H1 (cell line): Measurements from ENCODE around the gene FOXL3. TPM values are rescaled to one million over a fixed set of nuclear protein-coding genes. Genes with fewer than 3 reads are reported as not detected.
A peak's percentile ranks its signal among the peaks of the same experiment; 100 is the strongest.

ENCODE experiments used
- CTCF ChIA-PET: fragments of 300-600 bp; sonication (Branson Sonifier 250); formaldehyde crosslinking; loops from one replicate; lab custom pipeline; 2021; ENCODE audit not compliant: partially characterized antibody; lab: Charles Lee
- POLR2A ChIA-PET: fragments of 300-600 bp; sonication (Branson Sonifier 250); formaldehyde crosslinking; loops from one replicate; lab custom pipeline; 2021; ENCODE audit warnings: inconsistent platforms; ENCODE audit not compliant: partially characterized antibody; lab: Charles Lee
- DNase-seq, 2 experiments: peaks; one replicate each; pipeline versions ENCODE4 v3.0.0 to v3.0.0-alpha.2; 2010 to 2022; ENCODE audit warnings: low spot score in 2 of 2, low read depth in 1 of 2, mixed read lengths in 1 of 2
- FAIRE-seq: peaks from 2 replicates; lab custom pipeline; 2011; peaks lifted over from hg19 to GRCh38; lab: Jason Lieb, UNC
- H2AFZ ChIP-seq: 2 replicates; pipeline ENCODE4 v1.8.1; 2012; ENCODE audit warnings: low read length, inconsistent platforms
- H2AK5ac ChIP-seq: 2 replicates; pipeline ENCODE4 v1.6.1; 2013; ENCODE audit warnings: low read depth, low read length
- H2BK120ac ChIP-seq: replicated peaks from 2 replicates; pipeline ENCODE3; 2013; ENCODE audit warnings: low read depth, low read length, inconsistent platforms
- H2BK12ac ChIP-seq: 2 replicates; pipeline ENCODE4 v1.6.1; 2013; ENCODE audit warnings: low read depth, low read length
- H2BK15ac ChIP-seq: 2 replicates; pipeline ENCODE4 v1.6.1; 2013; ENCODE audit warnings: low read length
- H2BK20ac ChIP-seq: 2 replicates; pipeline ENCODE4 v1.6.1; 2013; ENCODE audit warnings: low read length
- H2BK5ac ChIP-seq: 2 replicates; pipeline ENCODE4 v1.6.1; 2013; ENCODE audit warnings: low read depth, low read length
- H3K14ac ChIP-seq: 2 replicates; pipeline ENCODE4 v1.6.1; 2013; ENCODE audit warnings: inconsistent platforms; ENCODE audit not compliant: insufficient read length
- H3K18ac ChIP-seq: 2 replicates; pipeline ENCODE4 v1.6.1; 2013; ENCODE audit warnings: low read length; ENCODE audit errors: extremely low read depth
- H3K23ac ChIP-seq: 2 replicates; pipeline ENCODE4 v1.6.1; 2013; ENCODE audit warnings: inconsistent platforms; ENCODE audit not compliant: insufficient read length
- H3K23me2 ChIP-seq: 2 replicates; pipeline ENCODE4 v1.6.1; 2013; ENCODE audit warnings: low read depth, low read length
- H3K27ac ChIP-seq: 2 replicates; pipeline ENCODE4 v1.6.1; 2011; ENCODE audit warnings: low read depth, low read length, inconsistent platforms
- H3K27me3 ChIP-seq, 4 experiments: replicated peaks in 1 of 4; 1 replicate in 1 of 4; 2 replicates in 3 of 4; pipeline versions ENCODE4 v1.6.1 to v1.8.1; 2011 to 2013; ENCODE audit warnings: low read length in 3 of 4, mild to moderate bottlenecking in 3 of 4, inconsistent platforms in 2 of 4, mixed read lengths in 2 of 4, moderate library complexity in 1 of 4; ENCODE audit not compliant: control insufficient read depth in 3 of 4, insufficient read depth in 3 of 4; ENCODE audit errors: extremely low read depth in 1 of 4
- H3K36me3 ChIP-seq, 4 experiments: 2 replicates each; pipeline versions ENCODE4 v1.6.1 to v1.8.1; 2011 to 2013; ENCODE audit warnings: mild to moderate bottlenecking in 4 of 4, low read length in 3 of 4, moderate library complexity in 2 of 4, control low read depth in 1 of 4, inconsistent platforms in 1 of 4; ENCODE audit not compliant: insufficient read depth in 4 of 4, control insufficient read depth in 2 of 4
- H3K4ac ChIP-seq: replicated peaks from 2 replicates; pipeline ENCODE3; 2013; ENCODE audit warnings: low read length, low read depth, mixed read lengths, inconsistent platforms; ENCODE audit not compliant: insufficient read length
- H3K4me1 ChIP-seq, 4 experiments: replicated peaks in 1 of 4; 1 replicate in 1 of 4; 2 replicates in 3 of 4; pipeline versions ENCODE4 v1.6.1 to v1.8.1; 2011 to 2013; ENCODE audit warnings: low read length in 3 of 4, inconsistent platforms in 2 of 4, mixed read lengths in 1 of 4; ENCODE audit not compliant: insufficient read depth in 4 of 4, control insufficient read depth in 3 of 4
- H3K4me2 ChIP-seq, 2 experiments: 2 replicates each; pipeline versions ENCODE4 v1.6.1 to v1.8.1; 2011 to 2013; ENCODE audit warnings: low read depth in 2 of 2, low read length in 2 of 2, control low read depth in 1 of 2, inconsistent platforms in 1 of 2, mild to moderate bottlenecking in 1 of 2; ENCODE audit not compliant: insufficient read depth in 1 of 2
- H3K4me3 ChIP-seq, 4 experiments: fragments of 200-600, 300-600 bp in 1 of 4; sonication (generic), shearing (Covaris generic), sonication (Bioruptor Twin) in 1 of 4; 2 replicates each; pipeline versions ENCODE4 v1.5.1 to v1.8.1; 2011 to 2016; ENCODE audit warnings: low read length in 4 of 4, low read depth in 3 of 4, control low read depth in 2 of 4, inconsistent platforms in 2 of 4, mild to moderate bottlenecking in 2 of 4, mixed read lengths in 1 of 4, moderate library complexity in 1 of 4; ENCODE audit not compliant: insufficient read depth in 2 of 4; ENCODE audit errors: extremely low read depth in 1 of 4
- H3K56ac ChIP-seq: replicated peaks from 2 replicates; pipeline ENCODE3; 2013; ENCODE audit warnings: low read depth, mild to moderate bottlenecking, mixed read lengths, low read length, inconsistent platforms; ENCODE audit not compliant: insufficient read length
- H3K79me1 ChIP-seq: 2 replicates; pipeline ENCODE4 v1.6.1; 2013; ENCODE audit warnings: low read depth, low read length, control low read depth
- H3K79me2 ChIP-seq, 2 experiments: 2 replicates each; pipeline versions ENCODE4 v1.6.1 to v1.8.1; 2012 to 2013; ENCODE audit warnings: low read length in 2 of 2, mild to moderate bottlenecking in 2 of 2, inconsistent platforms in 1 of 2; ENCODE audit not compliant: insufficient read depth in 2 of 2, control insufficient read depth in 1 of 2
- H3K9ac ChIP-seq, 4 experiments: replicated peaks in 1 of 4; 1 replicate in 1 of 4; 2 replicates in 3 of 4; pipeline versions ENCODE4 v1.6.1 to v1.8.1; 2011 to 2013; ENCODE audit warnings: low read depth in 3 of 4, low read length in 3 of 4, control low read depth in 2 of 4, mild to moderate bottlenecking in 2 of 4, moderate library complexity in 2 of 4, inconsistent platforms in 1 of 4; ENCODE audit errors: extremely low read depth in 1 of 4
- H3K9me3 ChIP-seq, 2 experiments: 2 replicates each; pipeline versions ENCODE4 v1.6.1 to v1.8.1; 2012 to 2013; ENCODE audit warnings: mild to moderate bottlenecking in 2 of 2, moderate library complexity in 2 of 2, control low read depth in 1 of 2, inconsistent platforms in 1 of 2, low read depth in 1 of 2, low read length in 1 of 2, mixed read lengths in 1 of 2; ENCODE audit not compliant: insufficient read depth in 2 of 2
- H4K20me1 ChIP-seq, 2 experiments: replicated peaks in 1 of 2; 2 replicates each; pipeline versions ENCODE3 to v1.8.1; 2011 to 2013; ENCODE audit warnings: inconsistent platforms in 2 of 2, low read length in 2 of 2, mild to moderate bottlenecking in 1 of 2; ENCODE audit not compliant: insufficient read depth in 2 of 2, control insufficient read depth in 1 of 2
- H4K5ac ChIP-seq: 2 replicates; pipeline ENCODE4 v1.6.1; 2013; ENCODE audit warnings: low read length, low read depth, mixed read lengths, inconsistent platforms; ENCODE audit not compliant: insufficient read length
- H4K8ac ChIP-seq: 2 replicates; pipeline ENCODE4 v1.8.0; 2013; ENCODE audit warnings: mild to moderate bottlenecking, moderate library complexity, low read length, inconsistent platforms; ENCODE audit not compliant: insufficient read depth; ENCODE audit errors: extremely low read depth
- H4K91ac ChIP-seq: replicated peaks from 2 replicates; pipeline ENCODE3; 2013; ENCODE audit warnings: low read length, mixed read lengths, inconsistent platforms; ENCODE audit not compliant: insufficient read length
- ASH2L ChIP-seq: fragments of 200-600, 300-600 bp; sonication (generic); IDR thresholded peaks from one replicate; pipeline ENCODE4 v1.7.1; 2017; ENCODE audit warnings: low read length
- WGBS, 2 experiments: shearing (Covaris generic) in 1 of 2; methylation state at CpG; one replicate each; pipeline versions ENCODE4 v1.1.6 to v1.1.7; 2013 to 2015; ENCODE audit warnings: low lambda C conversion rate in 2 of 2, mixed read lengths in 2 of 2, inconsistent platforms in 1 of 2, low coverage in 1 of 2, missing lambda C conversion rate in 1 of 2; ENCODE audit not compliant: insufficient replicate concordance in 2 of 2, insufficient coverage in 1 of 2, insufficient read length in 1 of 2; ENCODE audit errors: extremely low coverage in 1 of 2, missing lambda C conversion rate in 1 of 2; 5-methylcytosine and 5-hydroxymethylcytosine counted together
- polyA plus RNA-seq, 7 experiments: library from polyadenylated mRNA; depleted of rRNA in 3 of 7; stranded (reverse) in 5 of 7; unstranded in 2 of 7; fragments of >200 nt in 5 of 7; fragments of 200-250 nt in 2 of 7; gene quantifications; 1 replicate in 5 of 7; 2 replicates in 1 of 7; 4 replicates in 1 of 7; pipeline versions ENCODE4 v1.2.1 to v1.2.3, GENCODE V29; 2011 to 2013; ENCODE audit warnings: missing spikeins in 2 of 7, mixed read lengths in 2 of 7
- total RNA-seq: library from RNA; stranded (reverse); fragmentation: NEBNext Ultra II Directional; extraction: Animal tissue kit (Norgen Biotek cat#: 25700); gene quantifications from 2 replicates; pipeline ENCODE4 v1.2.1, GENCODE V29; 2021

Gene FOXL3
- total and polyA plus RNA-seq, 2 of the 8 experiments (the other 6 are each of a cell fraction or from before 2014, with no cell fraction given): not detected

DNA sequence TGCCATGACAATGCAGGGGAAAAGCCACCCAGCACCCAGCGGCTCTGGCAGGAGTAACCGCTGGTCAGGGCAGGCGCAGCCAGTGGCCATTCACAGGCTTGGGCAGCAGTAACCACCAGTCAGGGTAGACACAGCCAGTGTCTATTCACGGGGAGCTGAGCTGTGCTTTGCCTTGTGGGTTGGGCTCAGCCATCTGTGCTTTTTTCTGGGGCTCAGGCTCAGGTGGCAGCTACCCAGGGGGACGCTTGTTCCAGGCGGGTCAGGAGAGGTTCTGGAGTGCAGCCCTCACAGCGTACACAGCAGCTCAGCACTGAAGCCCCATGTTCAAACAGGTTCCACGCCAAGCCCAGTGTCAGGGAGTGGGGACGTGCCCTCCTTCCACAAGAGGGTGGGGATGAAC is 28.5 kb downstream of the FOXL3 start:
- Histone ChIP-seq H3K27ac (no peak overlapping the region), H2BK12ac (peak overlapping the region; percentile 3; the same call in 1 of the 2 replicates), H3K23me2 (no peaks in the 10 kb centered on the region; the same call in 1 of the 2 replicates), H2BK20ac (no peak overlapping the region), H3K56ac (no peak overlapping the region), H3K18ac (no peak overlapping the region), H4K8ac (no peak overlapping the region), H3K79me1 (no peaks in the 10 kb centered on the region), H3K79me2 (no peaks in the 10 kb centered on the region), H2AFZ (no peak overlapping the region), H4K5ac (no peak overlapping the region), H3K14ac (no peak overlapping the region), H4K91ac (no peak overlapping the region), H4K20me1 (no peaks in the 10 kb centered on the region), H2BK15ac (no peak overlapping the region), H2AK5ac (no peak overlapping the region), H3K23ac (no peak overlapping the region), H3K9ac (no peak overlapping the region), H3K4ac (no peak overlapping the region), H3K9me3 (peaks cover 0 to 2% of the 10 kb centered on the region in 2 experiments; a peak in 1 of 4 replicates), H3K4me2 (no peak overlapping the region), H3K4me3 (no peak overlapping the region), H3K27me3 (peaks cover 0 to 2% (median under 1%) of the 10 kb centered on the region in 4 experiments; a peak in 1 of 7 replicates), H2BK5ac (no peak overlapping the region), H3K36me3 (no peaks in the 10 kb centered on the region), H3K4me1 (peaks cover 0 to 6% (median 1%) of the 10 kb centered on the region in 4 experiments; a peak in 4 of 7 replicates), H2BK120ac (no peak overlapping the region)
- FAIRE-seq: no peak
- ChIA-PET POLR2A (no interaction called here), CTCF (interaction anchor here (0.7 to 2.4 kb wide), 9 partner anchors 8 to 468 kb away, joined by 3 to 6 read pairs (median 3); no protein-coding TSS in a partner anchor)
- DNase-seq: no peak
- 91% methylated on average over 9 of the region's 9 CpGs; no CpG with 5 or more reads in 1 of the 2 experiments for WGBS, 2 experiments
- TF ChIP-seq ASH2L: no peak
